Naive thymus-derived CD4-positive, alpha-beta T cell (primary cell): Measurements from ENCODE around the gene ZNF587B. TPM values are rescaled to one million over a fixed set of nuclear protein-coding genes. Genes with fewer than 3 reads are reported as not detected.
A peak's percentile ranks its signal among the peaks of the same experiment; 100 is the strongest.
"Not testable (repeated sequence)": the region's sequence is repeated elsewhere in the genome, so short reads cannot be mapped to it uniquely, and the experiment has no call there.

ENCODE experiments used
- ATAC-seq: fragments of 150-1000 bp; cut with Tn5 transposase; 2 replicates; pipeline ENCODE4 v1.10.0; 2021; ENCODE audit warnings: mild to moderate bottlenecking, moderate library complexity
- CTCF ChIA-PET: fragments of 350-600 bp; sonication (Branson Sonifier 250); formaldehyde crosslinking; loops from one replicate; lab custom pipeline; 2021; ENCODE audit warnings: antibody characterized with exemption; lab: Charles Lee
- POLR2A ChIA-PET: fragments of 350-600 bp; sonication (Branson Sonifier 250); formaldehyde crosslinking; loops from one replicate; lab custom pipeline; 2021; ENCODE audit warnings: antibody characterized with exemption, inconsistent platforms; lab: Charles Lee
- DNase-seq, 9 donors: peaks; one replicate each; pipeline versions ENCODE4 v3.0.0 to v3.0.0-alpha.2; 2020 to 2022; ENCODE audit warnings: mixed read lengths in 1 of 9
- H3K27ac ChIP-seq: one replicate; pipeline ENCODE4 v1.7.0; 2013; ENCODE audit warnings: mild to moderate bottlenecking, low read depth, low read length, moderate library complexity
- H3K27me3 ChIP-seq, 2 donors: one replicate each; pipeline ENCODE4 v1.7.0; 2013; ENCODE audit warnings: low read length in 2 of 2, mild to moderate bottlenecking in 2 of 2, moderate library complexity in 2 of 2; ENCODE audit not compliant: control insufficient read depth in 2 of 2, insufficient read depth in 2 of 2
- H3K36me3 ChIP-seq, 3 experiments: 1 replicate in 2 of 3; 2 replicates in 1 of 3; pipeline ENCODE4 v1.7.0; 2013; ENCODE audit warnings: low read length in 3 of 3, mild to moderate bottlenecking in 3 of 3, moderate library complexity in 1 of 3; ENCODE audit not compliant: insufficient read depth in 3 of 3, control insufficient read depth in 2 of 3
- H3K4me1 ChIP-seq, 2 donors: one replicate each; pipeline ENCODE4 v1.7.0; 2013; ENCODE audit warnings: low read length in 2 of 2, mild to moderate bottlenecking in 2 of 2, moderate library complexity in 1 of 2; ENCODE audit not compliant: control insufficient read depth in 2 of 2, insufficient read depth in 2 of 2
- H3K4me3 ChIP-seq: 2 replicates; pipeline ENCODE4 v1.7.0; 2013; ENCODE audit warnings: mild to moderate bottlenecking, low read length
- H3K9me3 ChIP-seq, 3 experiments: 1 replicate in 2 of 3; 2 replicates in 1 of 3; pipeline ENCODE4 v1.7.0; 2013; ENCODE audit warnings: low read length in 3 of 3; ENCODE audit not compliant: control insufficient read depth in 2 of 3
- H3K27ac Mint-ChIP-seq, 9 donors: one replicate each; pipeline ENCODE4 v1.8.0; 2020 to 2022; ENCODE audit warnings: mixed read lengths in 9 of 9, mild to moderate bottlenecking in 8 of 9, moderate library complexity in 5 of 9, inconsistent platforms in 2 of 9
- H3K27me3 Mint-ChIP-seq, 5 donors: one replicate each; pipeline ENCODE4 v1.8.0; 2021 to 2022; ENCODE audit warnings: mixed read lengths in 5 of 5, mild to moderate bottlenecking in 1 of 5
- H3K36me3 Mint-ChIP-seq, 5 donors: one replicate each; pipeline ENCODE4 v1.8.0; 2020 to 2022; ENCODE audit warnings: mixed read lengths in 5 of 5, mild to moderate bottlenecking in 3 of 5, inconsistent platforms in 1 of 5
- H3K4me1 Mint-ChIP-seq, 7 donors: one replicate each; pipeline ENCODE4 v1.8.0; 2020 to 2022; ENCODE audit warnings: mixed read lengths in 7 of 7, mild to moderate bottlenecking in 3 of 7, inconsistent platforms in 1 of 7
- H3K4me3 Mint-ChIP-seq, 10 donors: one replicate each; pipeline ENCODE4 v1.8.0; 2020 to 2022; ENCODE audit warnings: mild to moderate bottlenecking in 10 of 10, mixed read lengths in 10 of 10, moderate library complexity in 6 of 10, inconsistent platforms in 2 of 10
- H3K9me3 Mint-ChIP-seq, 11 donors: one replicate each; pipeline ENCODE4 v1.8.0; 2020 to 2022; ENCODE audit warnings: mixed read lengths in 11 of 11, mild to moderate bottlenecking in 4 of 11, inconsistent platforms in 1 of 11, moderate library complexity in 1 of 11
- intact Hi-C, 2 donors: fragments of 100-400 bp; cut with micrococcal nuclease; formaldehyde crosslinking; loops; one replicate each; pipeline ENCODE4 v1.15.1; 2023
- polyA plus RNA-seq, 2 donors: library from polyadenylated mRNA; unstranded; fragments of 300-500 nt; fragmentation: Illumina TruSeq; gene quantifications; one replicate each; pipeline ENCODE4 v1.2.3, GENCODE V29; 2021
- total RNA-seq, 6 experiments: library from RNA in 5 of 6; stranded (reverse) in 5 of 6; gene quantifications; 1 replicate in 5 of 6; 2 replicates in 1 of 6; pipeline ENCODE4 v1.2.3 and lab custom pipeline; 2021 to 2026

The ZNF587B gene
- total and polyA plus RNA-seq, 7 experiments from 2014 or later, result 1.7 to 32.3 (median 19.8) TPM

DNA sequence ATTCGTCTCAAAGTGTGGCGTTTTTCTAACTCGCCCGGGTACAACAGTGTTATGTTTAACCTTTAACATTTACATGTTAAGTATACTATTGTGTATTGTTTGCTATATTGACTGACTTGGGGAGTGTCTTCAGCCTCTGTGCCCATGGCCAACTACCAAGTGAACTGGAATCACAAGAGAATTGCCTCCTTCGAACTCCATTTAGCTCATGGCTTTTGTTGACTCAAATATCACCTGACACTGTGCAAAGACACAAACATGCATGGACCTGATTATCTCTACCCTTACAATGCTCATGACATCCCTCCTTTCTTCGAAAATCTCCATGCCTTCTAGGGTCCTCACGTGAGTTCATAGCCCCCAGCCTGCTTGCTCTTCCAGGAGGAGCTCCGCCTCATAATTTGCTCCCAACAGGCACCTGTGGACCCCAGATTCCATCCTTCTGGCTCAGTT lies 58.0 kb downstream of the ZNF587B start:
- intact Hi-C loops, result loop anchor here in 1 of 2 donors (1.0 to 5.0 kb wide), 2 partner anchors 39 to 264 kb away; partner anchors contain the start of genes ZNF329 and ZNF587
- Mint-ChIP-seq H3K4me1 (peaks cover 18 to 33% (median 22%) of the 10 kb centered on the region in 7 donors), H3K27me3 (no peaks in the 10 kb centered on the region), H3K27ac (peak overlapping the region; percentile 66 to 92 (median 86)), H3K36me3 (peaks cover 25 to 63% (median 56%) of the 10 kb centered on the region in 5 donors), H3K4me3 (peak overlapping the region; percentile 84 to 95 (median 90)), H3K9me3 (peaks cover 5 to 88% (median 59%) of the 10 kb centered on the region in 11 donors)
- POLR2A ChIA-PET, result interaction anchor here (0.7 to 1.4 kb wide), 5 partner anchors 15 to 1485 kb away, joined by 3 to 5 read pairs (median 4); partner anchors contain the start of gene ZNF606
- no peaks in the 10 kb centered on the region for H3K4me1 ChIP-seq
- ATAC-seq (no peak), DNase-seq (no peak)
- CTCF ChIA-PET, result interaction anchor here (0.6 kb wide), 1 partner anchor 542 kb away, joined by 4 read pairs; no protein-coding TSS in a partner anchor
- no peaks in the 10 kb centered on the region for H3K27me3 ChIP-seq
- peak overlapping the region; percentile 74 for H3K27ac ChIP-seq
- H3K36me3 ChIP-seq, result peaks cover 0 to 30% (median 0%) of the 10 kb centered on the region in 3 experiments
- H3K4me3 ChIP-seq, result peak overlapping the region; percentile 80
- peaks cover 0 to 33% (median 0%) of the 10 kb centered on the region in 3 experiments for H3K9me3 ChIP-seq

GRCh38 chr19:57888560-57889231 lies 58.6 kb downstream of the ZNF587B start, which contains the start of gene ZNF814:
TSS of gene ZNF814 (minus strand) at chr19:57889037. CDS start at chr19:57888802, 235 bp downstream.
- peak within 1 kb of the TSS; percentile 84 to 95 (median 90) for H3K4me3 Mint-ChIP-seq
- ChIA-PET CTCF (interaction anchor here (0.6 kb wide), 1 partner anchor 541 kb away, joined by 4 read pairs; no protein-coding TSS in a partner anchor), POLR2A (interaction anchor here (0.9 to 1.4 kb wide), 4 partner anchors 15 to 114 kb away, joined by 3 to 5 read pairs (median 4); partner anchors contain the start of gene ZNF606)
- no peaks in the 10 kb centered on the region for H3K27me3 ChIP-seq
- intact Hi-C loops, result loop anchor here in 1 of 2 donors (1.0 to 5.0 kb wide), 5 partner anchors 28 to 264 kb away; partner anchors contain the start of genes ZNF329, ZNF417, ZNF586 and ZNF587
- H3K27me3 Mint-ChIP-seq, result no peaks in the 10 kb centered on the region
- H3K9me3 ChIP-seq, result peaks cover 0 to 31% (median 0%) of the 10 kb centered on the region in 3 experiments
- H3K36me3 ChIP-seq, result peaks cover 0 to 27% (median 0%) of the 10 kb centered on the region in 3 experiments
- peaks cover 18 to 33% (median 22%) of the 10 kb centered on the region in 7 donors for H3K4me1 Mint-ChIP-seq
- H3K27ac Mint-ChIP-seq, result peak within 1 kb of the TSS; percentile 66 to 92 (median 86)
- H3K27ac ChIP-seq, result peak within 1 kb of the TSS; percentile 74
- no peaks in the 10 kb centered on the region for H3K4me1 ChIP-seq
- peak within 1 kb of the TSS; percentile 80 for H3K4me3 ChIP-seq
- H3K9me3 Mint-ChIP-seq, result peaks cover 5 to 82% (median 56%) of the 10 kb centered on the region in 11 donors
- ATAC-seq, result peak; percentile 98
- DNase-seq, result peak; percentile 61 to 86 (median 81)
- H3K36me3 Mint-ChIP-seq, result peaks cover 25 to 59% (median 51%) of the 10 kb centered on the region in 5 donors

DNA sequence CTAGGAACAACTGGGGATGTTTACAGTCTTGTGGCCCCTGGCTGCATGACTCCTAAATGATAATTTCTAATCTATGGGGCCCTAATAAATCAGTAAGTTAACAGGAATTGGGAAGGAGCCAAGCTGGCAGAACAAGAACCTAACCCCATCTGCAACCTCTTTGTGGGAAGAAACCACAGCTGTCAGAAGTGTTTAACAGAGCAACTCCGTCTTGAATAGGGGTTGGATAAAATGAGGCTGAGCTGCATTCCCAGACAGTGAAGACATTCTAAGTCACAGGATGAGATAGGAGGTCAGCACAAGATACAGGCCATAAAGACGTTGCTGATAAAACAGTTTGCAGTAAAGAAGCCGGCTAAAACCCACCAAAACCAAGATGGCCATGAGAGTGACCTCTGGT lies 60.6 kb downstream of the ZNF587B start:
- CTCF ChIA-PET, H3K36me3 ChIP-seq, DNase-seq, H3K27ac ChIP-seq, H3K4me1 ChIP-seq, ATAC-seq, H3K27me3 ChIP-seq, H3K4me3 Mint-ChIP-seq, POLR2A ChIA-PET, H3K4me3 ChIP-seq, intact Hi-C loops, H3K27ac Mint-ChIP-seq, H3K27me3 Mint-ChIP-seq: not testable (repeated sequence)
- H3K9me3 ChIP-seq, result peaks cover 0 to 12% (median 0%) of the 10 kb centered on the region in 3 experiments
- Mint-ChIP-seq H3K4me1 (peaks cover 18 to 28% (median 22%) of the 10 kb centered on the region in 7 donors), H3K36me3 (peaks cover 23 to 42% (median 37%) of the 10 kb centered on the region in 5 donors), H3K9me3 (peaks cover 7 to 72% (median 39%) of the 10 kb centered on the region in 11 donors)

Other genes starting within 250 kb of the ZNF587B start
- 10 to 100 TPM in 2 of 5 experiments, 1 to 10 TPM in 3; 4.8 to 14.1 (median 7.0) TPM for gene ZIK1, start 246.2 kb upstream of the ZNF587B start, total RNA-seq
- gene ZIK1, start 246.2 kb upstream of the ZNF587B start, polyA plus RNA-seq, result 10 to 100 TPM in 1 of 2 donors, 1 to 10 TPM in 1; 8.7 to 13.7 TPM
- gene ZNF530, start 230.4 kb upstream of the ZNF587B start, total RNA-seq, result 10 to 100 TPM in 1 of 5 experiments, 1 to 10 TPM in 4; 2.0 to 10.9 (median 6.2) TPM
- 1 to 10 TPM; 7.1 to 9.3 TPM for gene ZNF530, start 230.4 kb upstream of the ZNF587B start, polyA plus RNA-seq
- gene ZNF134, start 216.1 kb upstream of the ZNF587B start, total RNA-seq, result 10 to 100 TPM; 14.6 to 33.9 (median 25.7) TPM
- gene ZNF134, start 216.1 kb upstream of the ZNF587B start, polyA plus RNA-seq, result 10 to 100 TPM in 1 of 2 donors, 1 to 10 TPM in 1; 8.0 to 16.7 TPM
- 10 to 100 TPM; 18.0 to 56.7 (median 33.7) TPM for gene ZNF211, start 197.1 kb upstream of the ZNF587B start, total RNA-seq
- 10 to 100 TPM; 15.1 to 27.9 TPM for gene ZNF211, start 197.1 kb upstream of the ZNF587B start, polyA plus RNA-seq
- not detected for gene ZSCAN4, start 161.4 kb upstream of the ZNF587B start, total RNA-seq
- gene ZSCAN4, start 161.4 kb upstream of the ZNF587B start, polyA plus RNA-seq, result not detected
- gene ZNF551, start 148.3 kb upstream of the ZNF587B start, total RNA-seq, result 10 to 100 TPM in 4 of 5 experiments, 1 to 10 TPM in 1; 9.4 to 22.5 (median 20.5) TPM
- gene ZNF551, start 148.3 kb upstream of the ZNF587B start, polyA plus RNA-seq, result 10 to 100 TPM; 11.4 to 12.2 TPM
- 10 to 100 TPM in 1 of 5 experiments, 1 to 10 TPM in 4; 2.4 to 18.5 (median 6.9) TPM for gene ZNF154, start 121.1 kb upstream of the ZNF587B start, total RNA-seq
- gene ZNF154, start 121.1 kb upstream of the ZNF587B start, polyA plus RNA-seq, result 1 to 10 TPM in 1 of 2 donors, under 1 TPM in 1; 0.78 to 3.4 TPM
- 10 to 100 TPM; 11.0 to 37.6 (median 14.6) TPM for gene ZNF671, start 102.7 kb upstream of the ZNF587B start, total RNA-seq
- gene ZNF671, start 102.7 kb upstream of the ZNF587B start, polyA plus RNA-seq, result 10 to 100 TPM; 26.3 to 36.3 TPM
- 10 to 100 TPM; 18.9 to 52.3 (median 21.8) TPM for gene ZNF776, start 83.5 kb upstream of the ZNF587B start, total RNA-seq
- gene ZNF776, start 83.5 kb upstream of the ZNF587B start, polyA plus RNA-seq, result 10 to 100 TPM in 1 of 2 donors, 1 to 10 TPM in 1; 6.5 to 11.1 TPM
- 10 to 100 TPM; 16.4 to 47.5 (median 42.6) TPM for gene ZNF586, start 60.6 kb upstream of the ZNF587B start, total RNA-seq
- 10 to 100 TPM; 25.5 to 31.8 TPM for gene ZNF586, start 60.6 kb upstream of the ZNF587B start, polyA plus RNA-seq
- 10 to 100 TPM; 10.6 to 21.9 (median 16.3) TPM for gene ZNF552, start 15.4 kb upstream of the ZNF587B start, total RNA-seq
- gene ZNF552, start 15.4 kb upstream of the ZNF587B start, polyA plus RNA-seq, result 10 to 100 TPM; 10.9 to 16.5 TPM
- 10 to 100 TPM; 46.9 to 65.1 (median 48.8) TPM for gene ZNF587, start 19.6 kb downstream of the ZNF587B start, total RNA-seq
- 1 to 10 TPM; 4.2 to 6.4 TPM for gene ZNF587, start 19.6 kb downstream of the ZNF587B start, polyA plus RNA-seq
- gene ZNF814, start 58.7 kb downstream of the ZNF587B start, total RNA-seq, result 10 to 100 TPM; 12.7 to 56.9 (median 32.7) TPM
- 10 to 100 TPM; 22.2 to 25.7 TPM for gene ZNF814, start 58.7 kb downstream of the ZNF587B start, polyA plus RNA-seq
- gene ZNF417, start 86.3 kb downstream of the ZNF587B start, total RNA-seq, result 10 to 100 TPM; 21.6 to 44.7 (median 28.1) TPM
- gene ZNF417, start 86.3 kb downstream of the ZNF587B start, polyA plus RNA-seq, result 1 to 10 TPM; 2.6 to 8.5 TPM
- gene ZNF418, start 105.1 kb downstream of the ZNF587B start, total RNA-seq, result 1 to 10 TPM; 2.1 to 7.7 (median 6.0) TPM
- gene ZNF418, start 105.1 kb downstream of the ZNF587B start, polyA plus RNA-seq, result 1 to 10 TPM; 1.8 to 2.2 TPM
- gene ZNF256, start 117.4 kb downstream of the ZNF587B start, total RNA-seq, result 10 to 100 TPM in 3 of 5 experiments, 1 to 10 TPM in 2; 5.2 to 13.8 (median 11.8) TPM
- 1 to 10 TPM; 4.0 to 6.1 TPM for gene ZNF256, start 117.4 kb downstream of the ZNF587B start, polyA plus RNA-seq
- 1 to 10 TPM in 3 of 5 experiments, under 1 TPM in 1, not detected in 1; 0.44 to 2.0 (median 1.5) TPM for gene C19orf18, start 144.2 kb downstream of the ZNF587B start, total RNA-seq
- gene C19orf18, start 144.2 kb downstream of the ZNF587B start, polyA plus RNA-seq, result not detected
- 10 to 100 TPM; 11.9 to 37.5 (median 15.3) TPM for gene ZNF606, start 172.5 kb downstream of the ZNF587B start, total RNA-seq
- 10 to 100 TPM in 1 of 2 donors, 1 to 10 TPM in 1; 9.4 to 11.3 TPM for gene ZNF606, start 172.5 kb downstream of the ZNF587B start, polyA plus RNA-seq
- not detected for gene ZSCAN1, start 203.7 kb downstream of the ZNF587B start, total RNA-seq
- not detected for gene ZSCAN1, start 203.7 kb downstream of the ZNF587B start, polyA plus RNA-seq
- 1 to 10 TPM in 4 of 5 experiments, under 1 TPM in 1; 0.07 to 2.9 (median 2.5) TPM for gene ZNF135, start 229.0 kb downstream of the ZNF587B start, total RNA-seq
- gene ZNF135, start 229.0 kb downstream of the ZNF587B start, polyA plus RNA-seq, result 1 to 10 TPM; 1.8 to 3.3 TPM